RWPE2 (cell line): ENCODE results near the gene ALK.

Source experiments
- ATAC-seq: fragments of 200-7000 bp; cut with Tn5 transposase; 3 replicates; pipeline ENCODE4 v1.9.1; 2021; ENCODE audit warnings: low read depth
- DNase-seq: peaks from one replicate; pipeline ENCODE4 v3.0.0-alpha.2; 2020; ENCODE audit warnings: low spot score
- H3K27ac ChIP-seq: fragments of 450-650 bp; 2 replicates; pipeline ENCODE4 v1.5.1; 2017; ENCODE audit warnings: mild to moderate bottlenecking; ENCODE audit not compliant: poor library complexity, severe bottlenecking
- H3K27me3 ChIP-seq: fragments of 250-450 bp; sonication (Bioruptor Pico); 2 replicates; pipeline ENCODE4 v1.5.1; 2021; ENCODE audit warnings: mild to moderate bottlenecking, moderate library complexity; ENCODE audit not compliant: insufficient read depth, poor library complexity, severe bottlenecking
- H3K36me3 ChIP-seq: fragments of 250-450 bp; sonication (Bioruptor Pico); 2 replicates; pipeline ENCODE4 v1.5.1; 2020; ENCODE audit warnings: low read depth, mild to moderate bottlenecking, moderate library complexity
- H3K4me1 ChIP-seq: fragments of 250-450 bp; sonication (Bioruptor Pico); 2 replicates; pipeline ENCODE4 v1.5.1; 2021; ENCODE audit warnings: mild to moderate bottlenecking, moderate library complexity; ENCODE audit not compliant: insufficient read depth, poor library complexity, severe bottlenecking
- H3K4me3 ChIP-seq: fragments of 250-450 bp; sonication (Bioruptor Pico); 2 replicates; pipeline ENCODE4 v1.5.1; 2021; ENCODE audit warnings: mild to moderate bottlenecking, moderate library complexity; ENCODE audit not compliant: severe bottlenecking
- H3K9me3 ChIP-seq: fragments of 250-450 bp; sonication (Bioruptor Pico); 2 replicates; pipeline ENCODE4 v1.5.1; 2021; ENCODE audit warnings: mild to moderate bottlenecking, moderate library complexity; ENCODE audit not compliant: severe bottlenecking
- CTCF ChIP-seq: fragments of 450-650 bp; IDR thresholded peaks from one replicate; pipeline ENCODE4 v1.5.1; 2017; ENCODE audit warnings: mild to moderate bottlenecking, moderate library complexity; ENCODE audit not compliant: poor library complexity, severe bottlenecking

ALK gene

GRCh38 chr2:29774624-29775023, 146.8 kb downstream of the ALK start:
- Histone ChIP-seq H3K27me3 (no peaks in the 10 kb centered on the region), H3K36me3 (no peaks in the 10 kb centered on the region), H3K27ac (no peak overlapping the region), H3K9me3 (no peaks in the 10 kb centered on the region), H3K4me1 (no peaks in the 10 kb centered on the region), H3K4me3 (no peak overlapping the region)
- TF ChIP-seq CTCF = no peak
- ATAC-seq (no peak), DNase-seq (no peak)

GRCh38 chr2:29770846-29771245, 150.5 kb downstream of the ALK start:
- Histone ChIP-seq H3K4me3 (no peak overlapping the region), H3K27ac (no peak overlapping the region), H3K27me3 (no peaks in the 10 kb centered on the region), H3K4me1 (no peaks in the 10 kb centered on the region), H3K9me3 (no peaks in the 10 kb centered on the region), H3K36me3 (no peaks in the 10 kb centered on the region)
- no peak for TF ChIP-seq CTCF
- DNase-seq (no peak), ATAC-seq (no peak)

- Histone ChIP-seq H3K4me3 (no peak overlapping the region), H3K27ac (no peak overlapping the region), H3K4me1 (no peaks in the 10 kb centered on the region), H3K36me3 (no peaks in the 10 kb centered on the region), H3K9me3 (no peaks in the 10 kb centered on the region), H3K27me3 (no peaks in the 10 kb centered on the region)
- no peak for DNase-seq
- TF ChIP-seq CTCF = no peak
- ATAC-seq = no peak
Observed at GRCh38 chr2:29769847-29770246, 151.5 kb downstream of the ALK start.

GRCh38 chr2:29767606-29768335, 153.6 kb downstream of the ALK start:
- H3K4me3 ChIP-seq = no peak overlapping the region
- no peak for ATAC-seq
- no peaks in the 10 kb centered on the region for H3K4me1 ChIP-seq
- TF ChIP-seq CTCF = no peak
- no peak for DNase-seq
- H3K27ac ChIP-seq = no peak overlapping the region
- no peaks in the 10 kb centered on the region for H3K27me3 ChIP-seq
- no peaks in the 10 kb centered on the region for H3K36me3 ChIP-seq
- no peaks in the 10 kb centered on the region for H3K9me3 ChIP-seq

GRCh38 chr2:29766191-29766590, 155.2 kb downstream of the ALK start:
- peak; percentile 73 for ATAC-seq
- Histone ChIP-seq H3K36me3 (no peaks in the 10 kb centered on the region), H3K27me3 (no peaks in the 10 kb centered on the region)

More at GRCh38 chr2:29766191-29766590, 155.2 kb downstream of the ALK start:
- Histone ChIP-seq H3K9me3 (no peaks in the 10 kb centered on the region), H3K4me3 (no peak overlapping the region), H3K27ac (no peak overlapping the region), H3K4me1 (no peaks in the 10 kb centered on the region)
- no peak for TF ChIP-seq CTCF
- no peak for DNase-seq
